Jurkat, Clone E6-1 (cell line): Measurements from ENCODE around the gene MAP3K2.

ENCODE experiments used
- DNase-seq: peaks from one replicate; pipeline ENCODE4 v3.0.0-alpha.2; 2011; ENCODE audit warnings: low read depth, low spot score
- H3K4me3 ChIP-seq: 2 replicates; pipeline ENCODE4 v1.5.1; 2011; ENCODE audit warnings: mild to moderate bottlenecking, low read length, control low read depth, moderate library complexity

The MAP3K2 gene

GRCh38 chr2:127389778-127390435 lies 2.1 kb upstream of the MAP3K2 start:
- peak; percentile 59 for DNase-seq
- H3K4me3 ChIP-seq = no peak overlapping the region

- peak overlapping the region; percentile 72 for H3K4me3 ChIP-seq
These were observed 819 bp upstream of the MAP3K2 start for GRCh38 chr2:127388423-127389164.

GRCh38 chr2:127386764-127387654 lies 766 bp downstream of the MAP3K2 start:
- peak; percentile 77 for DNase-seq
- H3K4me3 ChIP-seq = peak overlapping the region; percentile 86

More at GRCh38 chr2:127388423-127389164, 819 bp upstream of the MAP3K2 start:
- no peak for DNase-seq

GRCh38 chr2:127386246-127386645 lies 1.5 kb downstream of the MAP3K2 start:
- H3K4me3 ChIP-seq = peak overlapping the region; percentile 86
- DNase-seq = no peak

- H3K4me3 ChIP-seq = no peak overlapping the region
- no peak for DNase-seq
These were observed 3.2 kb downstream of the MAP3K2 start for GRCh38 chr2:127384529-127384928.

- H3K4me3 ChIP-seq = no peak overlapping the region
- no peak for DNase-seq
These were observed 4.9 kb downstream of the MAP3K2 start for GRCh38 chr2:127382831-127383230.

- H3K4me3 ChIP-seq = no peak overlapping the region
- no peak for DNase-seq
These were observed 6.0 kb downstream of the MAP3K2 start for GRCh38 chr2:127381762-127382161.

- H3K4me3 ChIP-seq = no peak overlapping the region
- DNase-seq = no peak
These were observed 7.9 kb downstream of the MAP3K2 start for GRCh38 chr2:127379712-127380355.

GRCh38 chr2:127378720-127379119 lies 9.1 kb downstream of the MAP3K2 start:
- H3K4me3 ChIP-seq = no peak overlapping the region
- no peak for DNase-seq

- H3K4me3 ChIP-seq = no peak overlapping the region
- no peak for DNase-seq
These were observed 10.5 kb downstream of the MAP3K2 start for GRCh38 chr2:127377262-127377661.

- no peak for DNase-seq
- H3K4me3 ChIP-seq = no peak overlapping the region
These were observed 11.5 kb downstream of the MAP3K2 start for GRCh38 chr2:127376257-127376656.

- H3K4me3 ChIP-seq = no peak overlapping the region
- DNase-seq = no peak
These were observed 14.3 kb downstream of the MAP3K2 start for GRCh38 chr2:127373362-127374083.

- no peak overlapping the region for H3K4me3 ChIP-seq
- DNase-seq = no peak
These were observed 16.7 kb downstream of the MAP3K2 start for GRCh38 chr2:127371037-127371436.

- H3K4me3 ChIP-seq = no peak overlapping the region
- no peak for DNase-seq
These were observed 17.8 kb downstream of the MAP3K2 start for GRCh38 chr2:127370010-127370409.

GRCh38 chr2:127365211-127365643 lies 22.5 kb downstream of the MAP3K2 start:
- DNase-seq = no peak
- H3K4me3 ChIP-seq = no peak overlapping the region

- no peak for DNase-seq
- H3K4me3 ChIP-seq = no peak overlapping the region
These were observed 24.8 kb downstream of the MAP3K2 start for GRCh38 chr2:127362971-127363370.

GRCh38 chr2:127361929-127362885 lies 25.6 kb downstream of the MAP3K2 start:
- no peak overlapping the region for H3K4me3 ChIP-seq
- no peak for DNase-seq

GRCh38 chr2:127360242-127360641 lies 27.5 kb downstream of the MAP3K2 start:
- no peak overlapping the region for H3K4me3 ChIP-seq
- no peak for DNase-seq
